Measurements from ENCODE around the gene NAE1. TPM values are rescaled to one million over a fixed set of nuclear protein-coding genes. Genes with fewer than 3 reads are reported as not detected.

Gene NAE1
- total and polyA plus RNA-seq, 5 donors from 2014 or later: 68.1 to 89.1 (median 85.1) TPM

- no peak for DNase-seq
- H3K27me3 ChIP-seq (ENCODE audit: control insufficient read depth, insufficient read depth, low read length): peaks cover 20% of the 10 kb centered on the region
- peaks cover 25% of the 10 kb centered on the region for H3K4me1 ChIP-seq (ENCODE audit: control insufficient read depth, insufficient read depth, low read length, poor library complexity, severe bottlenecking)
- no peaks in the 10 kb centered on the region for H3K9me3 ChIP-seq (ENCODE audit: control insufficient read depth in 2 of 2, low read length in 2 of 2)
- Mint-ChIP-seq H3K4me3 (peak overlapping the region in 2 of 4 donors; percentile 42 to 74), H3K4me1 (peaks cover 9 to 26% (median 16%) of the 10 kb centered on the region in 4 donors), H3K36me3 (peaks cover 8% of the 10 kb centered on the region), H3K27ac (no peak overlapping the region), H3K27me3 (peaks cover 37% of the 10 kb centered on the region), H3K9me3 (no peaks in the 10 kb centered on the region)
- H3K36me3 ChIP-seq (ENCODE audit: control insufficient read depth, insufficient read depth, low read length): peaks cover 3% of the 10 kb centered on the region
- no peak overlapping the region for H3K27ac ChIP-seq (ENCODE audit: insufficient read depth, low read length, poor library complexity, severe bottlenecking)
- no peak for ATAC-seq (ENCODE audit: low read depth in 2 of 2)
- H3K4me3 ChIP-seq (ENCODE audit: low read depth, low read length): no peak overlapping the region
Observed at GRCh38 chr16:66754211-66754610, 76.6 kb downstream of the NAE1 start.

- Histone ChIP-seq H3K4me3 (ENCODE audit: low read depth, low read length) (no peak overlapping the region), H3K9me3 (ENCODE audit: control insufficient read depth in 2 of 2, low read length in 2 of 2) (no peaks in the 10 kb centered on the region), H3K27ac (ENCODE audit: insufficient read depth, low read length, poor library complexity, severe bottlenecking) (no peak overlapping the region), H3K4me1 (ENCODE audit: control insufficient read depth, insufficient read depth, low read length, poor library complexity, severe bottlenecking) (peaks cover 28% of the 10 kb centered on the region), H3K27me3 (ENCODE audit: control insufficient read depth, insufficient read depth, low read length) (peaks cover 20% of the 10 kb centered on the region), H3K36me3 (ENCODE audit: control insufficient read depth, insufficient read depth, low read length) (peaks cover 14% of the 10 kb centered on the region)
- Mint-ChIP-seq H3K4me1 (peaks cover 9 to 36% (median 26%) of the 10 kb centered on the region in 4 donors), H3K27ac (no peak overlapping the region), H3K9me3 (no peaks in the 10 kb centered on the region), H3K4me3 (peak overlapping the region in 3 of 4 donors; percentile 77 to 86 (median 81)), H3K36me3 (peaks cover 12% of the 10 kb centered on the region), H3K27me3 (peaks cover 34% of the 10 kb centered on the region)
- DNase-seq (peak in 1 of 3 donors; percentile 13), ATAC-seq (ENCODE audit: low read depth in 2 of 2) (no peak)
Observed at GRCh38 chr16:66752958-66753357, 77.8 kb downstream of the NAE1 start.

Other genes with a start within 250 kb of the NAE1 start
- 83.1 TPM for gene CMTM3, start 226.3 kb downstream of the NAE1 start, total RNA-seq
- gene CMTM3, start 226.3 kb downstream of the NAE1 start, polyA plus RNA-seq: 100 to 1,000 TPM in 3 of 4 donors, 10 to 100 TPM in 1; 98.6 to 127 (median 124) TPM
- gene CMTM4, start 134.2 kb downstream of the NAE1 start, total RNA-seq: 0.64 TPM
- gene CMTM4, start 134.2 kb downstream of the NAE1 start, polyA plus RNA-seq: under 1 TPM; 0.10 to 0.20 (median 0.15) TPM
- gene DYNC1LI2, start 79.4 kb downstream of the NAE1 start, total RNA-seq: 91.9 TPM
- gene DYNC1LI2, start 79.4 kb downstream of the NAE1 start, polyA plus RNA-seq: 10 to 100 TPM; 22.4 to 30.6 (median 24.4) TPM
- gene TERB1, start 29.4 kb downstream of the NAE1 start, total RNA-seq: 0.20 TPM
- gene TERB1, start 29.4 kb downstream of the NAE1 start, polyA plus RNA-seq: not detected
- not detected for gene CA7, start 13.4 kb upstream of the NAE1 start, total RNA-seq
- not detected for gene CA7, start 13.4 kb upstream of the NAE1 start, polyA plus RNA-seq
- gene PDP2, start 49.5 kb upstream of the NAE1 start, total RNA-seq: 7.1 TPM
- gene PDP2, start 49.5 kb upstream of the NAE1 start, polyA plus RNA-seq: 1 to 10 TPM in 3 of 4 donors, under 1 TPM in 1; 0.07 to 2.0 (median 1.7) TPM
- gene CDH16, start 87.9 kb upstream of the NAE1 start, total RNA-seq: not detected
- not detected for gene CDH16, start 87.9 kb upstream of the NAE1 start, polyA plus RNA-seq
- 0.35 TPM for gene RRAD, start 94.6 kb upstream of the NAE1 start, total RNA-seq
- not detected for gene RRAD, start 94.6 kb upstream of the NAE1 start, polyA plus RNA-seq
- gene CIAO2B, start 103.4 kb upstream of the NAE1 start, total RNA-seq: 64.6 TPM
- gene CIAO2B, start 103.4 kb upstream of the NAE1 start, polyA plus RNA-seq: 100 to 1,000 TPM; 126 to 161 (median 147) TPM
- 35.4 TPM for gene CES2, start 104.5 kb upstream of the NAE1 start, total RNA-seq
- 10 to 100 TPM; 19.3 to 22.5 (median 19.7) TPM for gene CES2, start 104.5 kb upstream of the NAE1 start, polyA plus RNA-seq
- 0.74 TPM for gene CES3, start 130.3 kb upstream of the NAE1 start, total RNA-seq
- gene CES3, start 130.3 kb upstream of the NAE1 start, polyA plus RNA-seq: under 1 TPM; 0.10 to 0.29 (median 0.26) TPM
- 11.9 TPM for gene CES4A, start 157.6 kb upstream of the NAE1 start, total RNA-seq
- gene CES4A, start 157.6 kb upstream of the NAE1 start, polyA plus RNA-seq: 1 to 10 TPM; 1.6 to 3.0 (median 2.7) TPM
- gene CBFB, start 198.2 kb upstream of the NAE1 start, total RNA-seq: 108 TPM
- gene CBFB, start 198.2 kb upstream of the NAE1 start, polyA plus RNA-seq: 100 to 1,000 TPM in 1 of 4 donors, 10 to 100 TPM in 3; 60.9 to 104 (median 77.2) TPM